Colonic mucosa (tissue), 4 donors: ENCODE data around the gene WNK2. TPM values are rescaled to one million over a fixed set of nuclear protein-coding genes. Genes with fewer than 3 reads are reported as not detected.

Experiments
- DNase-seq: peaks from one replicate; pipeline ENCODE4 v3.0.0-alpha.2; 2020
- H3K27ac ChIP-seq: fragments of 200-600 bp; one replicate; pipeline ENCODE4 v1.8.0; 2021
- H3K27me3 ChIP-seq: fragments of 200-600 bp; one replicate; pipeline ENCODE4 v1.8.0; 2021
- H3K36me3 ChIP-seq: fragments of 200-600 bp; one replicate; pipeline ENCODE4 v1.8.0; 2021
- H3K4me1 ChIP-seq: fragments of 200-600 bp; one replicate; pipeline ENCODE4 v1.8.0; 2021; ENCODE audit warnings: mild to moderate bottlenecking
- H3K4me3 ChIP-seq: fragments of 200-600 bp; one replicate; pipeline ENCODE4 v1.8.0; 2021
- H3K9ac ChIP-seq, 2 donors: one replicate each; pipeline ENCODE4 v1.7.0; 2013; ENCODE audit warnings: control low read depth in 2 of 2, low read depth in 2 of 2, low read length in 2 of 2
- H3K9me3 ChIP-seq: fragments of 200-600 bp; one replicate; pipeline ENCODE4 v1.8.0; 2021
- intact Hi-C: fragments of 100-400 bp; cut with DNase I; formaldehyde crosslinking; loops from one replicate; pipeline ENCODE4 v1.14.1; 2022
- total RNA-seq, 2 donors: library from RNA; stranded (reverse); fragmentation: NEBNext Ultra II Directional in 1 of 2; extraction: Animal tissue kit (Norgen Biotek cat#: 25700) in 1 of 2; gene quantifications; one replicate each; pipeline ENCODE4 v1.2.1, GENCODE V29; 2021
- TF ChIP-seq, protein P1 (sequence below): fragments of 200-600 bp; IDR thresholded peaks from one replicate; pipeline ENCODE4 v1.8.0; 2022; ENCODE audit warnings: antibody characterized with exemption, mild to moderate bottlenecking
- donor health status: healthy.
- donor health status: DM: no; HTN: no; CAD: no.
- donor health status: DM: no; HTN: no; CAD: no.

The WNK2 gene
- total RNA-seq, 2 donors from 2014 or later, result 161 to 238 TPM

DNA sequence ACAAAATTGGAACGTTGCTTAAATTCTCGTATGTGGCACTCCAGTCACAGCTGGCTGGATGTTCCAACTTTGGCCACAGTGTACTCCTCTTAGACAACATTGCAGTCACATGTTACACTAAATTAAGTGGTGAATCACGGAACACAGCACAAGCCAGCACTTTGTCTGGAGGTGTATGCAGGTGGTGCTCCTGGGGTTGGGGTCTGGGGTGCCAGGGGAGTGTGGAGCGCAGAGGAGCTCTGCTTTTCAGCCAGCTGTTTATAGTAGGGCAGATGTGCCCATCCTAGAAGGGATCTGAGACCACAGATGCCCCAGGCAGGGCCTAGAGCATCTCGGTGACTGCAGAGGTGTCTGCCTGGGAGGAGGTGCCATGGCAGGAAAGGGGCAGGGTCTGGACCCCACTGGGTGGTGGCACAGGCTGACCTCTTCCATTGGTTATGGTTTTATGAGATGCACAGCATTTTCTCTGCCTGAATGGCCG is 82.6 kb downstream of the WNK2 start:
- Histone ChIP-seq H3K36me3 (no peaks in the 10 kb centered on the region), H3K27me3 (no peaks in the 10 kb centered on the region), H3K4me3 (no peak overlapping the region), H3K27ac (no peak overlapping the region), H3K9ac (no peak overlapping the region), H3K4me1 (peaks cover 8% of the 10 kb centered on the region), H3K9me3 (no peaks in the 10 kb centered on the region)
- TF ChIP-seq, protein P1, sequence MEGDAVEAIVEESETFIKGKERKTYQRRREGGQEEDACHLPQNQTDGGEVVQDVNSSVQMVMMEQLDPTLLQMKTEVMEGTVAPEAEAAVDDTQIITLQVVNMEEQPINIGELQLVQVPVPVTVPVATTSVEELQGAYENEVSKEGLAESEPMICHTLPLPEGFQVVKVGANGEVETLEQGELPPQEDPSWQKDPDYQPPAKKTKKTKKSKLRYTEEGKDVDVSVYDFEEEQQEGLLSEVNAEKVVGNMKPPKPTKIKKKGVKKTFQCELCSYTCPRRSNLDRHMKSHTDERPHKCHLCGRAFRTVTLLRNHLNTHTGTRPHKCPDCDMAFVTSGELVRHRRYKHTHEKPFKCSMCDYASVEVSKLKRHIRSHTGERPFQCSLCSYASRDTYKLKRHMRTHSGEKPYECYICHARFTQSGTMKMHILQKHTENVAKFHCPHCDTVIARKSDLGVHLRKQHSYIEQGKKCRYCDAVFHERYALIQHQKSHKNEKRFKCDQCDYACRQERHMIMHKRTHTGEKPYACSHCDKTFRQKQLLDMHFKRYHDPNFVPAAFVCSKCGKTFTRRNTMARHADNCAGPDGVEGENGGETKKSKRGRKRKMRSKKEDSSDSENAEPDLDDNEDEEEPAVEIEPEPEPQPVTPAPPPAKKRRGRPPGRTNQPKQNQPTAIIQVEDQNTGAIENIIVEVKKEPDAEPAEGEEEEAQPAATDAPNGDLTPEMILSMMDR, result no peak
- intact Hi-C loops, result no loop called here
- peak; percentile 15 for DNase-seq

DNA sequence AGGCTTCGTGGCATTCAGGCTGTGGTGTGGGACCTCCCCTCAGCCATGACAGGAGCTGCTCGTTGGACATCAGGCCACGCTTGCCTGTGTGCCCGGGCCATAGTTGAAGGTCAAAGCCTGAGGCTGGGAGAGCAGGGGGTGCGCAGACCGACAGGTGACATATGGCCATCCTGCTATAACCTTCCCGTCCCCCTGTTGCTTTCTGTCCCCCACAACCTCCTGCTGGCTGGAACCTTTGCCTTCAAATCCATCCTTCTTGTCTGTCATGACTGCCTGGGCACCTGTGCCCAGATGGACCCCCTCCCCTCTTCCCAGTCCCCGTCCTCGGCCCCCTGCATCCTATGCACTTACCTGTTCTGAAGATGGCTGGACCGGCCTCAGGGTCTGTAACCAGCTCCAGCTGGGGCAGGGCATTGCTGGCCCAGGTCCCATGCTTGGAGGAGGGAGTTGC is 83.2 kb downstream of the WNK2 start:
- no peaks in the 10 kb centered on the region for H3K36me3 ChIP-seq
- H3K27me3 ChIP-seq, result no peaks in the 10 kb centered on the region
- DNase-seq, result peak; percentile 24
- H3K9me3 ChIP-seq, result no peaks in the 10 kb centered on the region
- H3K4me1 ChIP-seq, result peaks cover 8% of the 10 kb centered on the region
- TF ChIP-seq, protein P1, result no peak
- no peak overlapping the region for H3K9ac ChIP-seq
- no peak overlapping the region for H3K4me3 ChIP-seq
- no peak overlapping the region for H3K27ac ChIP-seq
- intact Hi-C loops, result no loop called here

DNA sequence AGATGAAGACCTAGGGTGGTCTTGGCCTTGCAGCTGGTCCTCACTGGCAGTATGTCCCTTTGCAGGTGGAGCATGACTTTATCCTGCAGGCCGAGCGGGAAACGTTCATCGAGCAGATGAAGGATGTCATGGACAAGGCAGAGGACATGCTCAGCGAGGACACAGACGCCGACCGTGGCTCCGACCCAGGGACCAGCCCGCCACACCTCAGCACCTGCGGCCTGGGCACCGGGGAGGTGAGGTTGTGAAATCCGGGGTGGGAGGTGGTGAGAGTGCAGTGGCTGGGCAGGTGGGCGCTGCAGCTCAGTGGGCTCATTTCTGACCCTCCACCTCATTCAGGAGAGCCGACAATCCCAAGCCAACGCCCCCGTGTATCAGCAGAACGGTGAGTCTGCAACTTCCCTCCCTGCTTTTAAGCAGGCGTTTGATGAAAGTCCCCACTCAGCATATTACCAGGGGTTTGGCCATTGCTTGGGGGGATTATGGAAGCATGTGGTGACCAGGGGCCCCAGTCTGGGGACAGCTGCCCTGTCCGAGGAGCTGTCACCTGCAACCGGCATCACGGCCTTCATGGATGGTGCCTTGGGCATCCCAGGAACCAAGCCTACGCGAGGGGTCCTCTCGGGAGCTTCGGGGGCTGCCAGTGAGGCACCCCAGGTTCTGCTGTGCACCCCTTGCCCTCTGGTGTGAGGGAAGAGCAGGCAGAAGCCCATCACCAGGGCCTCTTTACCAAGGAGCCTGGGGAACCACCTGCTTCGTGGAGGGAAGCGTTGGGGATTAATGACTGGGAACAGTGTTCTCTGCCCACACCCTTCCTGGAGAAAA is 84.0 kb downstream of the WNK2 start:
- peak; percentile 27 for DNase-seq
- H3K4me3 ChIP-seq, result no peak overlapping the region

DNA sequence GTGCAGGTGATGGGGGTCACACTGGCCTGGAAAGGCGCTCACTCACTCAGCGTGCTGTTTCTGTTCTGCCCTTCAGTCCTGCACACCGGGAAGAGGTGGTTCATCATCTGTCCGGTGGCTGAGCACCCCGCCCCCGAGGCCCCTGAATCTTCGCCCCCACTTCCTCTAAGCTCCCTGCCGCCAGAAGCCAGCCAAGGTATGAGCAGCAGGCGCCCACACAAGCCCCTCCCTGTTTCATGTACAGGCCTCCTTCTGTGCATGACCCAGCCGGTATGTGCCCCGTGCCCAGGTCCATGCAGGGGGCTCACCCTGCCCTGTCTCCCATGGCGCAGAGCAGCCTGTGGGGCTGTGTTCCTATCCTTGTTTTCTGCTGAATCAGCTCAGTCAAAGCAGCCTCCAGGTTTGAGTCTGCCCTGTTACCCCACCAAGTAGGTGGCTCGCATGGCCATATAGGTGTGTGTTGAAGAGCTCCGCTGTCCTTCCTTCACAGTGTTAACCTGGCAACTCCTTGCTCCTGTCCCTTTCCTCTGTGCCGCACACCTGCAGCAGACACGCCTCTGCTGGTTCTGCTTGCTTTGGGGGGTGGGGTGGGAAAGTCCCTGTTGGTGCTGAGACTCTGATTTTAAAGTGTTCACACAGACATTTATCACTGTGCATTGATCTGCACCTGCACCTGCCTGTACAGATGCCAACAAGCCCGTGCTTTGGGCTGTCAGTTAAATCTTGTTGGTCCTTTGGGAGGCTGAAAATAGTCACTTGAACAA is 84.8 kb downstream of the WNK2 start:
- Histone ChIP-seq H3K27me3 (no peaks in the 10 kb centered on the region), H3K27ac (no peak overlapping the region), H3K9me3 (no peaks in the 10 kb centered on the region), H3K4me3 (no peak overlapping the region), H3K4me1 (peaks cover 8% of the 10 kb centered on the region), H3K36me3 (no peaks in the 10 kb centered on the region), H3K9ac (peak overlapping the region; percentile 12 to 25)
- peak; percentile 87 for DNase-seq
- intact Hi-C loops, result no loop called here
- TF ChIP-seq, protein P1, result no peak

More for the DNA sequence above, 84.0 kb downstream of the WNK2 start:
- peak overlapping the region; percentile 12 to 25 for H3K9ac ChIP-seq
- TF ChIP-seq, protein P1, result no peak
- no peaks in the 10 kb centered on the region for H3K27me3 ChIP-seq
- H3K36me3 ChIP-seq, result no peaks in the 10 kb centered on the region
- no peak overlapping the region for H3K27ac ChIP-seq
- intact Hi-C loops, result no loop called here
- no peaks in the 10 kb centered on the region for H3K9me3 ChIP-seq
- peaks cover 8% of the 10 kb centered on the region for H3K4me1 ChIP-seq

DNA sequence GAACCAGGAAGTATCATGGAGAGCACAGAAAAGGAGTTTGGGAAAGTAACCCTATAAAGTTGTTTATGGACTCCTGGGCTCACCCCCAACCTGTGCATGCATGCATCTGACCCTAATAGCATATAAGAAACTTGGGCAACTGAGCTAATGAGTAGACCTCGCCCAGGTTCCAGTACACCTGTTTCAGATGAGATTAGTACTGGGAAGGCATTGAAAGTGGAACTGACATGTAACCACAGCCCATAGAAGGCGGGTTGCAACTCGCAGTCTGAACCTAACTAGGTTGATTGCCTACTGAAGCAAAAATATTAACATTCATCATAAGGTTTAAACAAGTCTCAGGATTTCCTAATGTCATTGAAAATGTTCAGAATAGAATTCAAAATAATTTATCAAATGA is 87.0 kb downstream of the WNK2 start:
- H3K36me3 ChIP-seq, result no peaks in the 10 kb centered on the region
- H3K9me3 ChIP-seq, result no peaks in the 10 kb centered on the region
- no peak overlapping the region for H3K4me3 ChIP-seq
- intact Hi-C loops, result loop anchor here (10.0 kb wide), 2 partner anchors 154 to 264 kb away; no protein-coding TSS in a partner anchor
- TF ChIP-seq, protein P1, result no peak
- H3K27me3 ChIP-seq, result no peaks in the 10 kb centered on the region
- H3K9ac ChIP-seq, result no peak overlapping the region
- H3K4me1 ChIP-seq, result peaks cover 8% of the 10 kb centered on the region
- DNase-seq, result peak; percentile 19
- no peak overlapping the region for H3K27ac ChIP-seq
